Caco-2 (cell line): ENCODE measurements around the gene ZNHIT2. TPM values are rescaled to one million over a fixed set of nuclear protein-coding genes. Genes with fewer than 3 reads are reported as not detected.

Experiments
- Bru-seq: library from RNA; stranded (reverse); fragments of 400-500 nt; gene quantifications from one replicate; lab custom pipeline; 2021; lab: Mats Ljungman, UMichigan
- BruChase-seq, 2 experiments: library from RNA; stranded (reverse); fragments of 400-500 nt; gene quantifications; one replicate each; lab custom pipeline; 2021; lab: Mats Ljungman, UMichigan
- BruUV-seq: library from RNA; stranded (reverse); fragments of 400-500 nt; replicated peaks from 2 replicates; lab custom pipeline; 2021; lab: Mats Ljungman, UMichigan
- CTCF ChIA-PET: fragments of 300-600 bp; sonication (Branson Sonifier 250); formaldehyde crosslinking; loops from one replicate; lab custom pipeline; 2022; ENCODE audit warnings: antibody characterized with exemption; lab: Charles Lee
- POLR2A ChIA-PET: fragments of 300-600 bp; sonication (Branson Sonifier 250); formaldehyde crosslinking; loops from one replicate; lab custom pipeline; 2022; ENCODE audit warnings: antibody characterized with exemption; lab: Charles Lee
- DNase-seq, 2 experiments: peaks; one replicate each; pipeline versions ENCODE4 v3.0.0 to v3.0.0-alpha.2; 2020 to 2022
- H3K27me3 ChIP-seq: replicated peaks from 2 replicates; pipeline ENCODE4 v1.6.0; 2011; ENCODE audit warnings: low read length; ENCODE audit not compliant: control insufficient read depth, insufficient read depth
- H3K36me3 ChIP-seq: 2 replicates; pipeline ENCODE4 v1.5.1; 2011; ENCODE audit warnings: low read length; ENCODE audit not compliant: control insufficient read depth, insufficient read depth
- H3K4me1 ChIP-seq: fragments of 250-450 bp; sonication (Bioruptor Pico); 2 replicates; pipeline ENCODE4 v1.5.1; 2020; ENCODE audit warnings: mild to moderate bottlenecking
- H3K4me3 ChIP-seq: 2 replicates; pipeline ENCODE4 v1.5.1; 2011; ENCODE audit warnings: low read depth, mild to moderate bottlenecking, control low read depth, low read length
- H3K9me3 ChIP-seq: fragments of 250-450 bp; sonication (Bioruptor Pico); 2 replicates; pipeline ENCODE4 v1.5.1; 2020; ENCODE audit warnings: mild to moderate bottlenecking, moderate library complexity
- H3K27ac Mint-ChIP-seq: one replicate; pipeline ENCODE4 v1.8.0; 2022; ENCODE audit warnings: mixed read lengths; ENCODE audit not compliant: unreplicated experiment
- H3K27me3 Mint-ChIP-seq: one replicate; pipeline ENCODE4 v1.8.0; 2022; ENCODE audit warnings: mixed read lengths; ENCODE audit not compliant: insufficient read depth, unreplicated experiment
- H3K36me3 Mint-ChIP-seq: one replicate; pipeline ENCODE4 v1.8.0; 2022; ENCODE audit warnings: mild to moderate bottlenecking, mixed read lengths; ENCODE audit not compliant: insufficient read depth, unreplicated experiment
- H3K4me1 Mint-ChIP-seq: one replicate; pipeline ENCODE4 v1.8.0; 2022; ENCODE audit warnings: low read depth, mixed read lengths; ENCODE audit not compliant: unreplicated experiment
- H3K4me3 Mint-ChIP-seq: one replicate; pipeline ENCODE4 v1.8.0; 2022; ENCODE audit warnings: mild to moderate bottlenecking, moderate library complexity, mixed read lengths; ENCODE audit not compliant: unreplicated experiment
- H3K9me3 Mint-ChIP-seq: one replicate; pipeline ENCODE4 v1.8.0; 2022; ENCODE audit warnings: mixed read lengths; ENCODE audit not compliant: unreplicated experiment
- CTCF ChIP-seq, 2 experiments: fragments of 200-600 bp in 1 of 2; IDR thresholded peaks; 1 replicate in 1 of 2; 2 replicates in 1 of 2; pipeline versions ENCODE4 v1.5.1 to v1.8.0; 2011 to 2022; ENCODE audit warnings: antibody characterized with exemption in 1 of 2, control low read depth in 1 of 2, inconsistent platforms in 1 of 2, low read depth in 1 of 2, low read length in 1 of 2, mild to moderate bottlenecking in 1 of 2, moderate library complexity in 1 of 2; ENCODE audit not compliant: insufficient read depth in 1 of 2, severe bottlenecking in 1 of 2, unreplicated experiment in 1 of 2
- intact Hi-C: fragments of 100-400 bp; cut with micrococcal nuclease; formaldehyde crosslinking; loops from one replicate; pipeline ENCODE4 v1.10.0; 2022; ENCODE audit not compliant: unreplicated experiment
- long read RNA-seq: library from polyadenylated mRNA; stranded (forward); transcript quantifications from one replicate; pipeline ENCODE4 v2.0.0, GENCODE V29; 2022
- total RNA-seq: library from RNA; stranded (reverse); gene quantifications from 2 replicates; pipeline ENCODE4 v1.2.3, GENCODE V29; 2022

The ZNHIT2 gene
- total RNA-seq: 12.2 and 14.7 TPM in 2 replicates
- percentile 51 among the genes with signal in this experiment for Bru-seq, nascent RNA
- BruChase-seq, experiment 1, labeled RNA remaining after a 2-hour chase: percentile 63 among the genes with signal in this experiment
- BruChase-seq, experiment 2, labeled RNA remaining after a 6-hour chase: percentile 54 among the genes with signal in this experiment
- long read RNA-seq, transcript ZNHIT2-201 (1 exons, 1,306 nt): major isoform, 34 of 34 reads
- long read RNA-seq, partial matches to known transcripts: 0 of 34 reads
- long read RNA-seq, other reads (novel, unspliced or antisense): 0 of 34 reads

DNA sequence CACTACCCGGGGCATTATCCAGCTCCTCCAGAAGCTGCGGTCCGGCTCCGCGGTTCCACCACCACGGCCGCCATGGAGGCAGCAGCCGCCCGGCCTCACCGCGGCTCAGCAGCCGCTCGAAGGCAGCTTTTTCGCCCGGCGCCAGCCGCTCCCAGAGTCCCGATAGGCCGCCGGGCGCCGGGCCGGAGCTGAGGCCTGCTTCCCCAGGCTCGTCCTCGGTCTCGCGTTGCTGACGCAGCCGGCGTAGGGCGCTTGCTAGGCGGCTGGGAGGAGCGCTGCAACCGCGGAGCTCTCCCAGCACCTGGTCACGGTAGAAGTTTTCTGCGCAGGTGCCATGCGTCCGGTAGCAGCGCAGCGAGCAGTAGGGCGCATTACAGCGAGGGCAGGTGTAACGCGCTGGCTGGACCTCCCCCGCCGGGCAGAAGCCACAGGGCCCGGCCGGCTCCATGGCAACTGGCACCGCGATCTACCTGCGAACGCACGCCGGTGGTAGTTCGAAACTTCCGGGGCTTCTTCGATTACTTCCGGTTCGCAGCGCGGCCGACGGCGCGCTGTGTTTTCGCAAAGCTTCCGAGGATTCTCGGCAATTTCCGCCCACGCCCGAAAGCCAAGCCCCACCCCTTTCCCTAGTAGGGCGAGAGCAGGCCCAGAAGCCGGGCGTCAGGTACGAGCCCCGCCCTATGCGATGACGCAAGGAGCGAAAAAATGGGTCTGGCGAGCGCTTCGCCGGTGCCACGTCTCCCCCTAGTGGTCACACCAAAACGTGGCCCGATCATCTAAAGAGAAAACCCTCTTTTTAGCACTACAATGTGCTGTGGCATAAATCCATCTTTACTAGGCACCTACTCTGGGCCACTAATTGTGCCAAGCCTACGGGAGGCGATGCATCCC, at the start of gene ZNHIT2:
TSS of gene ZNHIT2 (minus strand) at position 496 of the 891 bp plus-strand sequence. CDS start at position 448, 48 bp downstream.
- peak within 1 kb of the TSS; percentile 83 for H3K4me3 Mint-ChIP-seq
- peaks cover 10% of the 10 kb centered on the region for H3K36me3 ChIP-seq
- peak within 1 kb of the TSS; percentile 87 for H3K4me3 ChIP-seq
- peak; percentile 99 for DNase-seq
- H3K9me3 Mint-ChIP-seq: no peaks in the 10 kb centered on the region
- no peaks in the 10 kb centered on the region for H3K9me3 ChIP-seq
- no peaks in the 10 kb centered on the region for H3K27me3 ChIP-seq
- BruUV-seq: no TSS peak
- no peaks in the 10 kb centered on the region for H3K27me3 Mint-ChIP-seq
- TF ChIP-seq CTCF (IDR thresholded peaks at IDR 0.05; ENCODE audit: insufficient read depth in 1 of 2, low read depth in 1 of 2, low read length in 1 of 2, severe bottlenecking in 1 of 2, unreplicated experiment in 1 of 2): peak; percentile 93 to 94
- ChIA-PET POLR2A (interaction anchor here (0.6 to 1.4 kb wide), 6 partner anchors 16 to 612 kb away, joined by 3 to 9 read pairs (median 4); partner anchors contain the start of gene CAPN1), CTCF (interaction anchor here (0.6 to 2.2 kb wide), 13 partner anchors 18 to 1753 kb away, joined by 3 to 9 read pairs (median 4); partner anchors contain the start of genes BATF2, CAPN1, SAC3D1 and SF1)
- H3K4me1 ChIP-seq: peaks cover 25% of the 10 kb centered on the region
- H3K27ac Mint-ChIP-seq: peak within 1 kb of the TSS; percentile 92
- intact Hi-C loops: loop anchor here (1.0 to 10.0 kb wide), 5 partner anchors 21 to 343 kb away; partner anchors contain the start of genes ARL2, SF1 and VPS51
- peaks cover 96% of the 10 kb centered on the region for H3K36me3 Mint-ChIP-seq
- peaks cover 13% of the 10 kb centered on the region for H3K4me1 Mint-ChIP-seq

GRCh38 chr11:65166893-65167292, 49.4 kb upstream of the ZNHIT2 start:
- Mint-ChIP-seq H3K27me3 (no peaks in the 10 kb centered on the region), H3K4me3 (peak overlapping the region; percentile 68), H3K4me1 (peaks cover 8% of the 10 kb centered on the region), H3K9me3 (no peaks in the 10 kb centered on the region), H3K36me3 (peaks cover 10% of the 10 kb centered on the region), H3K27ac (peak overlapping the region; percentile 79)
- DNase-seq: no peak
- peak overlapping the region; percentile 30; the same call in 1 of the 2 replicates for H3K4me3 ChIP-seq
- no peaks in the 10 kb centered on the region for H3K36me3 ChIP-seq
- ChIA-PET POLR2A (no interaction called here), CTCF (no interaction called here)
- no TSS peak for BruUV-seq
- no peaks in the 10 kb centered on the region for H3K4me1 ChIP-seq
- no peaks in the 10 kb centered on the region for H3K27me3 ChIP-seq
- H3K9me3 ChIP-seq: no peaks in the 10 kb centered on the region
- TF ChIP-seq CTCF (IDR thresholded peaks at IDR 0.05; ENCODE audit: insufficient read depth in 1 of 2, low read depth in 1 of 2, low read length in 1 of 2, severe bottlenecking in 1 of 2, unreplicated experiment in 1 of 2): no peak
- intact Hi-C loops: no loop called here
